GM21723 (cell line): Measurements from ENCODE around the gene CBX2.

Experiments
- ATAC-seq: cut with Tn5 transposase; IDR thresholded peaks from one replicate; pipeline ENCODE4 v1.9.1; 2021; ENCODE audit warnings: mild to moderate bottlenecking, moderate library complexity; ENCODE audit not compliant: unreplicated experiment

CBX2 gene

DNA sequence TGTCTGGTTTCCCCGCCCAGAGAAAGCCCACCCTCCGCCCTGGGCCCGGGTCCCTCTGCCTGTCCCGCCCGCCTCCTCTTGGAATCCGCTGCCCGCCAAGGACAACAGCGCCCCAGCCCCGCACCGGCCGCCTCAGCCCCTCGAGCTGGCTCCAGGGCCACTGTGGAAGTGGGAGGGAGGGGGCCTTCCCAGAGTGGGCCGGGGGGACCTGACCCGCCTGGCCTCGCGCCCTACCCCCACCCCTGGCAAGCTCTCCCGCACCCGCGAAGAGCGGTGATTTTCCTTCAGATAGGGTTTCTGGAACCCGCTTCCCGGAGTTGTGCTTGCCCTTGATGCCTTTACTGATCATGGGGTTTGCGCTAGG lies 21.2 kb downstream of the CBX2 start:
- ATAC-seq = no peak

GRCh38 chr17:79799538-79800324 lies 21.8 kb downstream of the CBX2 start:
- ATAC-seq = no peak

GRCh38 chr17:79800325-79801155 lies 22.6 kb downstream of the CBX2 start:
- ATAC-seq = no peak

GRCh38 chr17:79801156-79802038 lies 23.4 kb downstream of the CBX2 start:
- ATAC-seq = no peak

- no peak for ATAC-seq
These were observed 24.2 kb downstream of the CBX2 start for GRCh38 chr17:79802039-79802735.

DNA sequence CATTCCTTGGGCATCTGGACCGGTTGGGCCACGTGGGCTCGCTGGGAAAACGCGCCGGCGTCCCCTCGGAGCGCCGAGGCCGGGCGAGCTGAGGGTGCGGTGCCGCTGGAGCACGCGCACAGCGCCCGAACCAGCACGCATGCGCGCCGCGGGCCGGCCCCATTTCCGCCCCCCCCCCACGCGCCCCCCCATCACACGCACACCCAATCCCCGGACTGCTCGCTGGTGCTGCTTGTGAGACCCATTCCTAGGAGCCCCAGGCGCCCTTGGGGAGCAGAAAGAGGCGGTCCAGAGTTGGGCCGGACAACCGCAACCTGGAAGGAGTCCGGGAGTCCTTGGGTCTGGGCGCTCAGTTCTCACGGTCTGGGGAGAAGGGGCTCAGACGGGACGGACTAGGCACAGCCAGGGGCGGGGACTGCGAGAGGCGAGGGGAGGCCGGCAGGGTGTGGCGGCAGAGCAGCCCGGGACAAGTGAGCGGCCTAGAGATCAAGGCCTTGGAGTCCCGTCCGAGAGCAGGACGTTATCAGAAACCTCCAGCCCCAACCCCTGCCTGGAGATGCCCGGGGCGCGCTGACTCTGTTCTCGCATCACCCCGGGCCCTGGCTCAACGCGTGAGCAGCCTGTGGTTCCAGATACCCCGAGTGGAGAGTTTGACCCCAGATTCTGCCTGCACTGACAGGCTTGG lies 24.9 kb downstream of the CBX2 start:
- no peak for ATAC-seq

- no peak for ATAC-seq
These were observed 25.6 kb downstream of the CBX2 start for GRCh38 chr17:79803421-79803996.

DNA sequence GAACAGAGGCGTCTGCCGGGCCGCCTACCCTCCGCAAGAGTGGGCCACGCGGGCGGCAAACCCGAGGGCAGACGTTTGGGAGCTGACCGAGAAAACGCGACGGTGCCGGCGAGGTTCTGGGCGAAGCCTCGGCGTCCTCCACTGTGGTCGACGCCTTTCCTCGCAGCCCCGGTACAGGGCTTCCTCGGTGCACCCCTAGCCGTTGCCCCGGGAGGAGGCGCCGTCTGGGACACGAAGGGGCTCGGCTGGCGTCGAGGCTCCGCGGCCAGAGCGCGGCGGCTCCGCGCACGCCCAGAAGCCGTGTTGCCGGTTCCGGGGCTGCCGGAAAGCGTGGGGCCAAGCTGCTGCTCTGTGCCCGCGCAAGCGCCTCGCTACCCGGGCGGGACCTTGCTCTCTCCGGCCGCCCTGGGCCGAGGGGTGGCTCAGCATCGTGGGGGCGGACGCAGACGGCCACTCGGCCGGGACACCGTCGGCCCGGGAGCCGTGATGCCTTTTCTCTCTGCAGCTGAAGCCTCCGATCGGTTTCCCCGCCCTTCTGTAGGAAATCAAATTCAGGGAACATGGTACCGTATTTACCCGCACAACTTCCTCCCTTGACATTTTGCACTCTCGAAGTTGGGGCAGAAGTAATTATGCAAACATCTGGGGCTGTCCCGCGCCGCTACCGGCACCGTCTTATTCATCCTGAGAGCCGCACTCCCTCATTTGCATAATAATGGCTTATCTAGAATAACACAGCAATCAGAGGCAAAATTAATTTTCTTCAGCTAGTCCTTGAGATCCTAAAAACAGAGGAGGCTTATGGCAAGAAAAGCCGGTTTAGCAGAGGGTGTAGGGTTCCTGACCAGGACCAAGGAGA lies 26.3 kb downstream of the CBX2 start:
- ATAC-seq = peak; percentile 52

- ATAC-seq = peak; percentile 3
These were observed 27.1 kb downstream of the CBX2 start for GRCh38 chr17:79804856-79805696.

DNA sequence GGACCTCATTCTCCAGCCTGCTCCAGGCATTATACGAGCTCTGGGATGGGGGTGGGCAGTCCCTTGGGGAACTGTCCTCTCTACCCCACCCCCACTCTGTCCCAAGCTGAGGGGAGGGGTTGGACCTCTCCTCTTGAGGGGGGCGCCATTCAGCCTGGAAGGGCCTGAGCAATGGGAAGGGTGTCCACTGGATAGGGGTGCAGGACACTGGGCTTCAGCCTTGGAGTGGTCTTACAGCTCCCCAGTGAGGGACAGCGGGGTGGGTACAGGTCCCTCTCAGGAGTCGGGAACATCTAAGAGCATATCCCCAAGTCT lies 28.5 kb downstream of the CBX2 start:
- ATAC-seq = no peak

DNA sequence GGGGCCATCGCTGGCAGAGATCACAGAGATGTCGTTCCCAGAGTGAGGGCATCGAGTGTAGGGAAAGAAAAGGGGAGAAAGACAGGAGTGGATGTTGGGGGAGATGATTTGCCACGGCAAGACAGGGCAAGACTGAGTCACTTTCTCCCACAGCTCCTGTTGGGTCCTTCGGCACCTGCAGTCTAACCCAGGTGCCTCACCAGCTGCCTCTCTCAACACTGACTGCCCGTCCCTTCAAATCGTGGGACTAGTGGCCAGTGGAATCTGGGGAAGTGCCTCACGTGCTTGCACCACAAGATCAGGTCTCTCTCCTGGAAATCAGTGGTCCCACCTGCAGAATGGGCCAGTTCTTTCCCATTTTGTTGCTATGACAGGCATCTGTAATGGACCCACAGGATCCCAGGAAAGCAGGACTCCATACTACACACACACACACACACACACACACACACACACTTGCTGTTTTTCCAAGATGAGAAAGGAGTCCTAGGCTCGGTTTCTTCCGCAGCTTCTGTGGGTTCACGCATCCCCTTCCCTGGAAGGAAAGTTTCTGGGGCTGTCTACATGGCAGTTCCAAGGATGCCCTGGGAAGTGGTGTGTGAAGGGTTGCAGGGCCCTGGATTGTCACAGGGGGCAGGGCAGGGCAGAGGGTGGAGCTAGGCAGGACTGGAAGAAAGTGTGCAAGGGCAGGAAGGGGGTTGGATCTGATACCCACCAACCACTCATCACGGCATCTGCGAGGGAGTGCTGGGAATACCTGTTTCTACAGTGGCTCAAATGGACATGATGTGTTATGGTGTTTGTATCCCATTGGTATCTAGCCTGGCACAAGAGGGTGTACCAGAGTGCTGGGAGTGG lies 29.1 kb downstream of the CBX2 start:
- no peak for ATAC-seq

- no peak for ATAC-seq
These were observed 31.0 kb downstream of the CBX2 start for GRCh38 chr17:79808763-79809529.

DNA sequence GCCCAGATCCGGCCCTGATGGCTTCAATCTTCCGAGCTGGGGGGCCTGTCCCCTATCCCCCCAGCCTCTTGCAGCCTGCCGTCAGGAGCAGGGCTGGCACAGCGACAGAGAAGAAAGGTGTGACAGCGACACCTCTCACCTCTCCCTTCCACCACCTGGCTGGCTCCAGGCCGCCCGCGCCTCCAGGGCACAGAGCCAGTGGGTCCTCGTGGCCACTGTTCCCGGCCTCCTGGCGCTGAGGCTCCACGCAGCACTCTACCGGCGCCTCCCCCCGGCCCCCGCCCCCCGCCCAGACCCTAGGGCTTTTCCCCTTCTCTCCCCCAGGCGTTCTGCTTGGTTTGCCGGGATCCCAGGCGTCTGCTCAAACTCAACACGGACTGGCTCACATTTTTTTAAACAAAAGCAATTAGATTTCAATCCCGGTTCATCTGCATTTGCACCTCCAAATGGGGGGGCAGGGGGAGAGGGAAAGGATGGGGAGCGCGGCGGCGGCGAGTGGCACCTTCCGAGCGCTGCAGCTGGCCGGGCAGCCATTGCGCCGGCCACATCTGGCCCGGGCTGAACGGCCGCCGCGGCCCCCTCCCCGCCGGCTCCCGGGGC lies 31.7 kb downstream of the CBX2 start:
- no peak for ATAC-seq

DNA sequence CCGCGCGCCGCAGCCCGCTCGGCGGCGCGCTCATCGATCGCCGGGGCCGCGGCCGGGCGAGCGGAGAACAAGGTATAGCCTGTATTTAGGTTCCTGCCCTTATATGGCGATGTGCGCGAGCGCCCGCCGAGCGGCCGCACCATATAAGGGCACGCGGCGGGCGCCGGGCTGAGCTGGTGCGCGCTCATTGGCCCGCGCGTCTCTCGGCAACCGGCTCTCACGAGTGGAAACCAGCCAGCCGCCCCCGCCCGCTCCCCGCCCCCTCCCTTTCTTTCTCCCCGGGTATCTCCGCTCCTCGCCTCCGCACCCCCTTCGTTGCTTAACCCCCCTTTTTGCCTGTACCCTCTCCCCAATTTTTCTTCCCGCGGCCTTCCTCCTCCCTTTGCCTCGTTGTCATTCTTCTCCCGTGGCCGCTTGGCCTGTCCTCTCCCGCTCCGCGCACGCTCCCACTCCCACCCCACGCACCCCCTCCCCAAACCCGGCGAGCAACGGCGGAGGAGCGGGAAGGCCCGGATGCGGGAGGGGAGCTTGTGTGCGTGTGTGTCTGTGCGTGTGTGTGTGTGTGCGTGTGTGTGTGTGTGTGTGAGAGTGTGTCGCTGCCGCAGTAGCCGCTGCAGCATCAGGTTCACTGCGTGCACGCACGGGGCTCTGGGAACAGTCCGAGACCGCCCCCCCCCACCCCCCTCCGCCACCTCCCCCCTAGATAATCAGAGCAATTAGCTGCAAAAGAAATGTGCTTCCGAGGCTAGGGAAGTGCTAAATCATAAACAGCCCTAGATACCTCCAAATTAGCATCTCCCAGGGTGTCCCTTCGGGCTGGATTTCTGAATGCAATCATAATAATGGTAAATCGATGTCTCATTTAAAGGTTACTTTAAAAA lies 32.4 kb downstream of the CBX2 start:
- peak; percentile 69 for ATAC-seq
